Chondrocyte (in vitro differentiated cells): ENCODE results near the gene AQP3. TPM values are rescaled to one million over a fixed set of nuclear protein-coding genes. Genes with fewer than 3 reads are reported as not detected.
A peak's percentile ranks its signal among the peaks of the same experiment; 100 is the strongest.

ENCODE experiments used
- DNase-seq: peaks from one replicate; pipeline ENCODE4 v3.0.0; 2021; ENCODE audit warnings: mixed read lengths, low spot score
- H3K27ac Mint-ChIP-seq: one replicate; pipeline ENCODE4 v1.8.0; 2021; ENCODE audit warnings: mild to moderate bottlenecking, moderate library complexity, mixed read lengths; ENCODE audit not compliant: unreplicated experiment
- H3K27me3 Mint-ChIP-seq: 2 replicates; pipeline ENCODE4 v1.8.0; 2021; ENCODE audit warnings: low read depth, mixed read lengths
- H3K36me3 Mint-ChIP-seq: 2 replicates; pipeline ENCODE4 v1.8.0; 2021; ENCODE audit warnings: low read depth, mixed read lengths
- H3K4me1 Mint-ChIP-seq: 2 replicates; pipeline ENCODE4 v1.8.0; 2021; ENCODE audit warnings: low read depth, mild to moderate bottlenecking, mixed read lengths
- H3K4me3 Mint-ChIP-seq: one replicate; pipeline ENCODE4 v1.8.0; 2021; ENCODE audit warnings: mild to moderate bottlenecking, moderate library complexity, mixed read lengths; ENCODE audit not compliant: unreplicated experiment
- H3K9me3 Mint-ChIP-seq: 2 replicates; pipeline ENCODE4 v1.8.0; 2021; ENCODE audit warnings: low read depth, mixed read lengths
- total RNA-seq: library from RNA; stranded (reverse); gene quantifications from 3 replicates; pipeline ENCODE4 v1.2.1, GENCODE V29; 2021
- TF ChIP-seq, protein P1 (sequence below): fragments of 200-600 bp; sonication (generic); IDR thresholded peaks from 2 replicates; pipeline ENCODE4 v1.5.0; 2021; ENCODE audit warnings: antibody characterized with exemption, mild to moderate bottlenecking, moderate library complexity

Gene AQP3
- total RNA-seq, 1 donor from 2014 or later = 3.6 TPM

- DNase-seq = peak; percentile 19
- peaks cover 1% of the 10 kb centered on the region for H3K36me3 Mint-ChIP-seq
- H3K4me3 Mint-ChIP-seq = no peak overlapping the region
- no peaks in the 10 kb centered on the region for H3K27me3 Mint-ChIP-seq
- peaks cover 32% of the 10 kb centered on the region for H3K4me1 Mint-ChIP-seq
- no peak overlapping the region for H3K27ac Mint-ChIP-seq
- no peaks in the 10 kb centered on the region for H3K9me3 Mint-ChIP-seq
- TF ChIP-seq, protein P1, sequence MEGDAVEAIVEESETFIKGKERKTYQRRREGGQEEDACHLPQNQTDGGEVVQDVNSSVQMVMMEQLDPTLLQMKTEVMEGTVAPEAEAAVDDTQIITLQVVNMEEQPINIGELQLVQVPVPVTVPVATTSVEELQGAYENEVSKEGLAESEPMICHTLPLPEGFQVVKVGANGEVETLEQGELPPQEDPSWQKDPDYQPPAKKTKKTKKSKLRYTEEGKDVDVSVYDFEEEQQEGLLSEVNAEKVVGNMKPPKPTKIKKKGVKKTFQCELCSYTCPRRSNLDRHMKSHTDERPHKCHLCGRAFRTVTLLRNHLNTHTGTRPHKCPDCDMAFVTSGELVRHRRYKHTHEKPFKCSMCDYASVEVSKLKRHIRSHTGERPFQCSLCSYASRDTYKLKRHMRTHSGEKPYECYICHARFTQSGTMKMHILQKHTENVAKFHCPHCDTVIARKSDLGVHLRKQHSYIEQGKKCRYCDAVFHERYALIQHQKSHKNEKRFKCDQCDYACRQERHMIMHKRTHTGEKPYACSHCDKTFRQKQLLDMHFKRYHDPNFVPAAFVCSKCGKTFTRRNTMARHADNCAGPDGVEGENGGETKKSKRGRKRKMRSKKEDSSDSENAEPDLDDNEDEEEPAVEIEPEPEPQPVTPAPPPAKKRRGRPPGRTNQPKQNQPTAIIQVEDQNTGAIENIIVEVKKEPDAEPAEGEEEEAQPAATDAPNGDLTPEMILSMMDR = no peak
Measured at GRCh38 chr9:33476503-33476902, 29.1 kb upstream of the AQP3 start.

GRCh38 chr9:33475357-33475756, 28.0 kb upstream of the AQP3 start:
- H3K4me3 Mint-ChIP-seq = no peak overlapping the region
- H3K27me3 Mint-ChIP-seq = no peaks in the 10 kb centered on the region
- no peak overlapping the region for H3K27ac Mint-ChIP-seq
- TF ChIP-seq, protein P1 = no peak
- peaks cover 36% of the 10 kb centered on the region for H3K4me1 Mint-ChIP-seq
- no peak for DNase-seq
- H3K36me3 Mint-ChIP-seq = peaks cover 7% of the 10 kb centered on the region
- no peaks in the 10 kb centered on the region for H3K9me3 Mint-ChIP-seq

DNA sequence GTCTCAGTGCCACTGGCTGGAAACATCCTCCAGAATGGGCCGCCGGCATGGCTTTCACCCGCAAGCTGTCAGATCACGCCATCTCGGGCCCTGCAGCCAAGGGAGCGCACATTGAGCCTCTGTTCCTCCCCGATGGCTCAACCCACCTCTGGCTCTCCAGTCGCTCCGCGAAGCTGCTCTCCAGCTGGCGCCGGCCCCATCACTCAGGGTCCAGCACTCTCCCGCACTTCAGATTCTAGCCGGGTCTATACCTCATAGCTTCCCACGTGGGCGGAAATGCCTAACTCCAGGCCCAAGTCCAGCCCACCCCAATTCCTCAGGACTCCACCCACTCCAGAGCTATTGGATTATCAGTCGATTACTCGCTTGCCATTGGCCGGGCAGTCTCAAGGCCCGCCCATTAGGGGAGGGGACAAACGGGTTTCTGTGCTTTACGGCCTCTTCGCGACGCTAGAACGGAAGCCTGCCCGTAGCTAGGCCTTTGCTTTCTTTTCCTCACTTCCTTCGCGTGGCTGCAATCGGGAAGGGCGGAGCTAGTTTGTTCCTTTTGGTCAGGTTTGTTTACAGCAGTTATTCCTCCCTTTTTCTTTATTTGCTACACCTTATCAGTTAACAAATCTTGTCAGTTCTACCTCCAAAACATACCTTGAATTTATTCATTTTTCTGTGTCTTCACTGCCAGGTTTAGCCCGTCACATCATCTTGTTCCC, 26.4 kb upstream of the AQP3 start, which contains the start of gene NOL6:
Gene NOL6 (minus strand): TSS at position 282 of the 710 bp plus-strand sequence. CDS start 82 bp downstream, at position 200.
- Mint-ChIP-seq H3K9me3 (no peaks in the 10 kb centered on the region), H3K27ac (peak within 1 kb of the TSS; percentile 96), H3K4me3 (peak within 1 kb of the TSS; percentile 99), H3K36me3 (peaks cover 13% of the 10 kb centered on the region), H3K4me1 (peaks cover 30% of the 10 kb centered on the region), H3K27me3 (no peaks in the 10 kb centered on the region)
- TF ChIP-seq, protein P1 = no peak
- peak; percentile 97 for DNase-seq

DNA sequence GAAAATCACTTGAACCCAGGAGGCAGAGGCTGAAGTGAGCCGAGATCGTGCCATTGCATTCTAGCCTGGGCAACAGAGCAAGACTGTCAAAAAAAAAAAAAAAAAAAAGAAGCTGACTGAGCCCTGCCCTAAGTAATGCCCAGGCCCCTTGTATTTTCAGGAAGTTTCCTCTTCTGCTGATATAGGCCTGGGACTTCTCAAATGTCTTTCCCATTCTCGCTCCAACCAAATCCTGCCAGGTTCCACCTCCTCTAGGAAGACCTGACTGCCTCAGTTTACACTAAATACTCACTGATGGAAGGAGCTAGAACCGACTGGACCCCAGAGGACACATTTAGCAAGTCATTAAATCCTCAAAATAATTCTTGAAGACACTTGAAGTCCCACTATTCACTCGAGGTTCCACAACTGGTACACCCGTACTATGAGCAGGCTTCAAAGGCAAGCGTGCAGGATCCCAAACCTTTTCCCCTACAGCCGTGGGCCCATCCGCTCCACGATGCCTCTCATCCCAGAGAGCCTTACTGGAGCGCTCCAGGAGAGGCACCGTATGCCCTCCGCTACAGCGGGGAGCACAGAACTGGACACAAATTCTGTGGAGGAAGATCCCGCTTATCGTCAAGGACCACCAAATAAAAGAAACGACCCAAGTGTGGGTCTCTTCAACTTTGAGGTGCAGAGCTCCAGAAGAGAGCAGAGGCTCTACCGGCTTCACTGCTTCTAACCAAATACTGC, 25.7 kb upstream of the AQP3 start:
- Mint-ChIP-seq H3K36me3 (peaks cover 16% of the 10 kb centered on the region), H3K9me3 (no peaks in the 10 kb centered on the region), H3K27ac (peak overlapping the region; percentile 94), H3K4me1 (peaks cover 30% of the 10 kb centered on the region), H3K4me3 (peak overlapping the region; percentile 99), H3K27me3 (no peaks in the 10 kb centered on the region)
- TF ChIP-seq, protein P1 = no peak
- peak; percentile 39 for DNase-seq

- TF ChIP-seq, protein P1 = no peak
- Mint-ChIP-seq H3K4me3 (peak overlapping the region; percentile 99), H3K4me1 (peaks cover 30% of the 10 kb centered on the region), H3K27me3 (no peaks in the 10 kb centered on the region), H3K9me3 (no peaks in the 10 kb centered on the region), H3K27ac (peak overlapping the region; percentile 17), H3K36me3 (peaks cover 18% of the 10 kb centered on the region)
- DNase-seq = peak; percentile 46
Measured at GRCh38 chr9:33472171-33472880, 24.9 kb upstream of the AQP3 start.
